HAP-1 (cell line): Measurements from ENCODE around the gene ARFGEF2.

Experiments
- DNase-seq, 2 experiments: peaks; one replicate each; pipeline ENCODE4 v3.0.0-alpha.2; 2016 to 2020; ENCODE audit warnings: low spot score in 2 of 2
- H3K27me3 ChIP-seq: fragments of 250-450 bp; sonication (Bioruptor Pico); 2 replicates; pipeline ENCODE4 v1.5.1; 2020; ENCODE audit warnings: low read depth, mild to moderate bottlenecking, moderate library complexity
- H3K36me3 ChIP-seq: fragments of 250-450 bp; sonication (Bioruptor Pico); replicated peaks from 2 replicates; pipeline ENCODE4 v1.5.1; 2020; ENCODE audit warnings: mild to moderate bottlenecking
- H3K4me1 ChIP-seq: fragments of 250-450 bp; sonication (Bioruptor Pico); 2 replicates; pipeline ENCODE4 v1.5.1; 2020; ENCODE audit warnings: mild to moderate bottlenecking
- H3K4me3 ChIP-seq: fragments of 250-450 bp; sonication (Bioruptor Pico); 2 replicates; pipeline ENCODE4 v1.5.1; 2020; ENCODE audit warnings: mild to moderate bottlenecking, moderate library complexity
- H3K9me3 ChIP-seq: fragments of 250-450 bp; sonication (Bioruptor Pico); 2 replicates; pipeline ENCODE4 v1.5.1; 2020; ENCODE audit warnings: mild to moderate bottlenecking, moderate library complexity
- in situ Hi-C: fragments of 300-500 bp; cut with MboI; formaldehyde crosslinking; loops from 3 replicates; pipeline ENCODE4 v1.14.3; 2020; ENCODE audit warnings: low sequenced_read_pairs, inconsistent platforms, mixed read lengths

The ARFGEF2 gene

GRCh38 chr20:48941467-48941866, 20.0 kb downstream of the ARFGEF2 start:
- DNase-seq = no peak
- H3K4me3 ChIP-seq = no peak overlapping the region
- no peaks in the 10 kb centered on the region for H3K4me1 ChIP-seq
- H3K9me3 ChIP-seq = no peaks in the 10 kb centered on the region
- in situ Hi-C loops = no loop called here
- peaks cover 15% of the 10 kb centered on the region for H3K36me3 ChIP-seq
- H3K27me3 ChIP-seq = no peaks in the 10 kb centered on the region

- DNase-seq = no peak
- Histone ChIP-seq H3K9me3 (no peaks in the 10 kb centered on the region), H3K27me3 (no peaks in the 10 kb centered on the region), H3K4me1 (no peaks in the 10 kb centered on the region), H3K4me3 (no peak overlapping the region), H3K36me3 (peaks cover 15% of the 10 kb centered on the region)
- in situ Hi-C loops = no loop called here
Observed at GRCh38 chr20:48942730-48943129, 21.2 kb downstream of the ARFGEF2 start.

GRCh38 chr20:48944663-48945297, 23.3 kb downstream of the ARFGEF2 start:
- H3K4me1 ChIP-seq = no peaks in the 10 kb centered on the region
- no peaks in the 10 kb centered on the region for H3K27me3 ChIP-seq
- in situ Hi-C loops = no loop called here
- H3K9me3 ChIP-seq = no peaks in the 10 kb centered on the region
- peaks cover 17% of the 10 kb centered on the region for H3K36me3 ChIP-seq
- no peak for DNase-seq
- H3K4me3 ChIP-seq = no peak overlapping the region

DNA sequence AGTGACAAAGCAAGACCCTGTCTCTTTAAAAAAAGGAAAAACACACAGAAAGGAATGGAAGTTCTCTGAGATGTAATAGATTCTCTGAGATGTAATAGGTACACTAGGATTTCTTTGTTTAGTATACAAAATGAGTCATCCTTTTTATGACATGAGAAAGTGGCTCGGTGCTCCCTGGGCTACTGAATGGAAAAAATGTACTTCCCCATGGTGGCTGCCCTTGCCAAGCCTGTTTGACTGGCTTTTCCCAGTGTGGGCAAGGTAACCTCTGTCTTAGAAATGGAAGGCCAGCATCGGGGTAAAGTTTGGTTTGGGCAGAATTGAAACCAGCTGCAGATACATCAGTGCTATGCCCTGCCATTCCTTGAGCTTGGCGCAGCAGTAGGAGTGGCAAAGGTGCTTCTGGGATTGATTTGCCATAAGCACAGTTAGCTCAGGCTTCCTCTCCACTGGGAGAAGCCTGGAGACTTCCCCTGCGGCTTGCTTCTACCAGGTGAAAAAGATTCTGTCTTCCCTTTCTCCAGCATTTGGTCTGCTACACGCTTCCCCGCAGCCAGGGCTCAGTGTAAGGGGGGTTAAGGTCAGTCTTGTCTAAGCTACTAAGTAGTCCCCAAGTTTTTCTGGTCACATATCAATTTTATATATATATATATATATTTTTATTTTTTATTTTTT, 24.5 kb downstream of the ARFGEF2 start:
- H3K4me3 ChIP-seq = no peak overlapping the region
- peaks cover 22% of the 10 kb centered on the region for H3K36me3 ChIP-seq
- in situ Hi-C loops = no loop called here
- no peaks in the 10 kb centered on the region for H3K9me3 ChIP-seq
- no peaks in the 10 kb centered on the region for H3K27me3 ChIP-seq
- no peaks in the 10 kb centered on the region for H3K4me1 ChIP-seq
- no peak for DNase-seq

- Histone ChIP-seq H3K9me3 (no peaks in the 10 kb centered on the region), H3K27me3 (no peaks in the 10 kb centered on the region), H3K4me3 (no peak overlapping the region), H3K36me3 (peaks cover 23% of the 10 kb centered on the region), H3K4me1 (no peaks in the 10 kb centered on the region)
- no peak for DNase-seq
- in situ Hi-C loops = no loop called here
Observed at GRCh38 chr20:48948612-48949011, 27.1 kb downstream of the ARFGEF2 start.

- no peaks in the 10 kb centered on the region for H3K4me1 ChIP-seq
- in situ Hi-C loops = no loop called here
- H3K27me3 ChIP-seq = no peaks in the 10 kb centered on the region
- no peak for DNase-seq
- H3K9me3 ChIP-seq = no peaks in the 10 kb centered on the region
- peaks cover 27% of the 10 kb centered on the region for H3K36me3 ChIP-seq
- no peak overlapping the region for H3K4me3 ChIP-seq
Observed at GRCh38 chr20:48949304-48950170, 28.0 kb downstream of the ARFGEF2 start.

DNA sequence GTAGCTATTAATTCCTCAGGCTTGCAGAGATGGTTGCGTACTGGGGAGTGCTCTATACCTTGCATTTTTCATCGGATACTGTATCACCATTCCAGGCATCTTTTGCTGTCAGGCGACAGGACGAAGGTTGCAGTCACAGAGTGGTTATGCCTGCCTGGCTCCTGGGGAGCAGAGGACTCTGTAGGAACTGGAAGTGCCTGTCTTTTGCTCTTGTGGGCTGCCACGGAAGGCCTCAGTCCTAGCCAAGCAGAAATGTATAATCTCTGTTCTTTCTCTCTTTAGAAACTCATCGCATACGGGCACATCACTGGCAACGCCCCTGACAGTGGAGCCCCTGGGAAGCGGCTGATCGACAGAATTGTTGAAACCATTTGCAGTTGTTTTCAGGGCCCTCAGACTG, 29.5 kb downstream of the ARFGEF2 start:
- DNase-seq = no peak
- no peaks in the 10 kb centered on the region for H3K9me3 ChIP-seq
- no peaks in the 10 kb centered on the region for H3K4me1 ChIP-seq
- in situ Hi-C loops = no loop called here
- H3K36me3 ChIP-seq = peaks cover 28% of the 10 kb centered on the region
- no peaks in the 10 kb centered on the region for H3K27me3 ChIP-seq
- H3K4me3 ChIP-seq = no peak overlapping the region

- Histone ChIP-seq H3K4me1 (no peaks in the 10 kb centered on the region), H3K4me3 (no peak overlapping the region), H3K27me3 (no peaks in the 10 kb centered on the region), H3K9me3 (no peaks in the 10 kb centered on the region), H3K36me3 (peaks cover 29% of the 10 kb centered on the region)
- in situ Hi-C loops = no loop called here
- DNase-seq = no peak
Observed at GRCh38 chr20:48951646-48952045, 30.1 kb downstream of the ARFGEF2 start.

GRCh38 chr20:48952656-48953055, 31.1 kb downstream of the ARFGEF2 start:
- H3K4me3 ChIP-seq = no peak overlapping the region
- in situ Hi-C loops = no loop called here
- H3K27me3 ChIP-seq = no peaks in the 10 kb centered on the region
- no peak for DNase-seq
- H3K4me1 ChIP-seq = no peaks in the 10 kb centered on the region
- H3K36me3 ChIP-seq = peaks cover 39% of the 10 kb centered on the region
- no peaks in the 10 kb centered on the region for H3K9me3 ChIP-seq

GRCh38 chr20:48953653-48954052, 32.1 kb downstream of the ARFGEF2 start:
- no peaks in the 10 kb centered on the region for H3K27me3 ChIP-seq
- H3K36me3 ChIP-seq = peaks cover 40% of the 10 kb centered on the region
- H3K9me3 ChIP-seq = no peaks in the 10 kb centered on the region
- in situ Hi-C loops = no loop called here
- DNase-seq = no peak
- no peaks in the 10 kb centered on the region for H3K4me1 ChIP-seq
- no peak overlapping the region for H3K4me3 ChIP-seq

GRCh38 chr20:48956052-48956451, 34.5 kb downstream of the ARFGEF2 start:
- H3K4me3 ChIP-seq = no peak overlapping the region
- no peaks in the 10 kb centered on the region for H3K9me3 ChIP-seq
- DNase-seq = no peak
- no peaks in the 10 kb centered on the region for H3K27me3 ChIP-seq
- H3K36me3 ChIP-seq = peaks cover 33% of the 10 kb centered on the region
- in situ Hi-C loops = no loop called here
- no peaks in the 10 kb centered on the region for H3K4me1 ChIP-seq

- H3K4me3 ChIP-seq = no peak overlapping the region
- H3K36me3 ChIP-seq = peaks cover 29% of the 10 kb centered on the region
- H3K9me3 ChIP-seq = no peaks in the 10 kb centered on the region
- H3K4me1 ChIP-seq = no peaks in the 10 kb centered on the region
- DNase-seq = no peak
- in situ Hi-C loops = no loop called here
- no peaks in the 10 kb centered on the region for H3K27me3 ChIP-seq
Observed at GRCh38 chr20:48957053-48957481, 35.6 kb downstream of the ARFGEF2 start.

- no peaks in the 10 kb centered on the region for H3K4me1 ChIP-seq
- H3K36me3 ChIP-seq = peaks cover 32% of the 10 kb centered on the region
- no peaks in the 10 kb centered on the region for H3K9me3 ChIP-seq
- H3K4me3 ChIP-seq = no peak overlapping the region
- in situ Hi-C loops = no loop called here
- H3K27me3 ChIP-seq = no peaks in the 10 kb centered on the region
- no peak for DNase-seq
Observed at GRCh38 chr20:48957533-48957932, 36.0 kb downstream of the ARFGEF2 start.

DNA sequence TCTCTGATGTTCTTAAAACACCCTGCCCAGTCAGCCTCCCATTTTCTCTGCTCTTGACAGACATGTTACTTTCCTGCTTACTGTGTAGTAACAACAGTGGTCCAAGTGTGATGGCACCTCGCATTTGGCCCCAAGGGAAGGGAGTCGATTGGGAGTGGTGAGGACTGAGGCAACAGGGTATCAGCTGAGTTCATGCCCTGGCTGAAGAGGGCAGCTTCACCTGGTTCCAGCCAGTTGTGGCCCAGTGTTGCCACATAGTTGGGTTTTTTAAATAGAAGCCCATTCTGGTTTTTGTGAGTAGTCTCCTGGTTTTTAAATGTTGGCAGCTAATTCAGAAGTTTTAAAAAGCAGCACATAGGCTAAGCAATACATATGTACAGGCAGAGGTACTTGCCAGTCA, 37.2 kb downstream of the ARFGEF2 start:
- Histone ChIP-seq H3K27me3 (no peaks in the 10 kb centered on the region), H3K4me3 (no peak overlapping the region), H3K9me3 (no peaks in the 10 kb centered on the region), H3K36me3 (peaks cover 25% of the 10 kb centered on the region), H3K4me1 (no peaks in the 10 kb centered on the region)
- in situ Hi-C loops = no loop called here
- DNase-seq = no peak
